ENCODE results near the gene PIH1D1.

The PIH1D1 gene

DNA sequence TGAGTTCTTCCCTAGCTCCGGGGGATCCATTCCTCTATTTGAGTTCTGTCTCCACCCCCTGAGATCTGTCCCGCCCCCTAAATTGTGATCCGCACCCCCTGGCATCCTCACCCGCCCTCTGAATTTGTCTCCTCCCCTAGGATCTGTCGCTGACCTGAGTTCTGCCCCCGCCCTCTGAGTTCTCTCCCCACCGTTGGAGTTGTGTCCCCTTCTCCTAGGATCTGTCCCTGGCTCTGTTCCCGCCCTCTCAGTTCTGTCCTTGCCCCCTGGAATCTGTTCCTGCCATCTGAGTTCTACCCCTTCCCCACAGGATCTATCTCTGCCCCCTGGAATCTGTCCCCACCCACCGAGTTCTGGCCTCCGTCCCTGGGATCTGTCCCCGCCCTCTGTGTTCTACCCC is 9.3 kb downstream of the PIH1D1 start:
- DNase-seq (ENCODE audit: low read depth) = no peak
- in situ Hi-C loops (cut with HindIII; ENCODE audit: low sequenced_read_pairs) = no loop called here
- H3K4me3 ChIP-seq (ENCODE audit: low read depth, low read length) = peak overlapping the region; percentile 57
- TF ChIP-seq, protein P1, sequence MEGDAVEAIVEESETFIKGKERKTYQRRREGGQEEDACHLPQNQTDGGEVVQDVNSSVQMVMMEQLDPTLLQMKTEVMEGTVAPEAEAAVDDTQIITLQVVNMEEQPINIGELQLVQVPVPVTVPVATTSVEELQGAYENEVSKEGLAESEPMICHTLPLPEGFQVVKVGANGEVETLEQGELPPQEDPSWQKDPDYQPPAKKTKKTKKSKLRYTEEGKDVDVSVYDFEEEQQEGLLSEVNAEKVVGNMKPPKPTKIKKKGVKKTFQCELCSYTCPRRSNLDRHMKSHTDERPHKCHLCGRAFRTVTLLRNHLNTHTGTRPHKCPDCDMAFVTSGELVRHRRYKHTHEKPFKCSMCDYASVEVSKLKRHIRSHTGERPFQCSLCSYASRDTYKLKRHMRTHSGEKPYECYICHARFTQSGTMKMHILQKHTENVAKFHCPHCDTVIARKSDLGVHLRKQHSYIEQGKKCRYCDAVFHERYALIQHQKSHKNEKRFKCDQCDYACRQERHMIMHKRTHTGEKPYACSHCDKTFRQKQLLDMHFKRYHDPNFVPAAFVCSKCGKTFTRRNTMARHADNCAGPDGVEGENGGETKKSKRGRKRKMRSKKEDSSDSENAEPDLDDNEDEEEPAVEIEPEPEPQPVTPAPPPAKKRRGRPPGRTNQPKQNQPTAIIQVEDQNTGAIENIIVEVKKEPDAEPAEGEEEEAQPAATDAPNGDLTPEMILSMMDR (IDR thresholded peaks at IDR 0.05; ENCODE audit: low read depth, low read length, missing control alignments) = no peak

DNA sequence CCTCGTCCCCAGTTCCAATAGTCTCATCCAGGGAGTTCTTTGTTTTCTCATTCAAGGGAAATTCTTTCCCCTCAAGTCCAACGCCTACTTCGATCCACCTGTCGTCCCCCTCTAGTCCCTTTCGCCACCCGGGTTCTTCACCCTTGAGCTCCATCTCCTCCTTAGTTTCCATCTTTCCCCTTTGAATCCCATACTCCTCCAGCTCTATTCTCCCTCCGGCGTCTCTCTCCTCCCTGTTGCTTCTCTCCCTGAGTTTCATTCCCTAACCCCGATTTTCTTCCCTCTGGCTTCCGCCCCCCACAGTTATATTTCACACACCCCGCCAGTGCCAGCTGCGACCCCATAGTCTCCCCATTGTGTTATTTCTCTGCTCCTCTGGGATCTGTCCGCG is 9.7 kb downstream of the PIH1D1 start:
- no peak overlapping the region for H3K4me3 ChIP-seq (ENCODE audit: low read depth, low read length)
- in situ Hi-C loops (cut with HindIII; ENCODE audit: low sequenced_read_pairs) = no loop called here
- DNase-seq (ENCODE audit: low read depth) = no peak
- TF ChIP-seq, protein P1 (IDR thresholded peaks at IDR 0.05; ENCODE audit: low read depth, low read length, missing control alignments) = no peak

DNA sequence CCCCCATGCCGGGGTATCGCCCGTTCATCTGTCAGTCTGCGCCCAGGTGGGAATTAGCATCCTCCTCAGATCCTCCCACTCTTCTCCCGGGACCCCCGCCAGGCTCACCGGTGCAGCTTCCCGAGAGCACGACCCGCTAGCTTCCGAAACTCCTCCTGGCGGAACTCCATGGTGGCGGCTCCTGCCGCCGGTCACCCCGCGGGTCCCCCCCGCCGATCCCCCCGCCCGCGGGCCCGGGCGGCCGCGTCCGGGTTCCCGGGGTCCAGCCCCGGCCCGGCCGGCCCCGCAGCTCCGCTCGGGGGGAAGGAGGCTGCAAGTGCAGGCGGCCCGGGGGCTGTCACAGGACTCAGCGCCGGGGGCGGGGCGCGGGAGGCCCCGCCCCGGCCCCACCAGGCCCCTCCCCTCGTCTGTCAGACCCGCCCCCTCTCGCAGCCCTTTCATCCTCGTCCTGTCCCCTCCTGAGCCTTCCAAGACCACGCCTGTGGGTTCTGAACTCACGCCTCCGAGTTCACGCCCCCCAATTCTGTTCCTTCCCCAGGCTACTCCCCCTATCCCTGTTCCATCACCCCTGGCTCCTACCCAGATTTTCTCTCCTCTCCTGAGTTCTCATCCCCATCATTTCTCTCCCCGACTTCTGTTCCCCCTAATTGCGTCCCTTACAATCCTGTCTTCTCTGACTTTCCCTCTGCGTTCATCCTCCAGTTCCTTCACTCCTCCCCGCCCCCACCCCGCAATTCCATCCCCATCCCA is 10.2 kb downstream of the PIH1D1 start, which contains the start of gene SLC17A7:
Gene SLC17A7, minus strand, starts transcription at position 318 of the 750 bp plus-strand sequence. Its CDS starts 148 bp downstream, at position 170.
- in situ Hi-C loops (cut with HindIII; ENCODE audit: low sequenced_read_pairs) = no loop called here
- H3K4me3 ChIP-seq (ENCODE audit: low read depth, low read length) = no peak within 1 kb of the TSS
- DNase-seq (ENCODE audit: low read depth) = no peak
- TF ChIP-seq, protein P1 (IDR thresholded peaks at IDR 0.05; ENCODE audit: low read depth, low read length, missing control alignments) = no peak

DNA sequence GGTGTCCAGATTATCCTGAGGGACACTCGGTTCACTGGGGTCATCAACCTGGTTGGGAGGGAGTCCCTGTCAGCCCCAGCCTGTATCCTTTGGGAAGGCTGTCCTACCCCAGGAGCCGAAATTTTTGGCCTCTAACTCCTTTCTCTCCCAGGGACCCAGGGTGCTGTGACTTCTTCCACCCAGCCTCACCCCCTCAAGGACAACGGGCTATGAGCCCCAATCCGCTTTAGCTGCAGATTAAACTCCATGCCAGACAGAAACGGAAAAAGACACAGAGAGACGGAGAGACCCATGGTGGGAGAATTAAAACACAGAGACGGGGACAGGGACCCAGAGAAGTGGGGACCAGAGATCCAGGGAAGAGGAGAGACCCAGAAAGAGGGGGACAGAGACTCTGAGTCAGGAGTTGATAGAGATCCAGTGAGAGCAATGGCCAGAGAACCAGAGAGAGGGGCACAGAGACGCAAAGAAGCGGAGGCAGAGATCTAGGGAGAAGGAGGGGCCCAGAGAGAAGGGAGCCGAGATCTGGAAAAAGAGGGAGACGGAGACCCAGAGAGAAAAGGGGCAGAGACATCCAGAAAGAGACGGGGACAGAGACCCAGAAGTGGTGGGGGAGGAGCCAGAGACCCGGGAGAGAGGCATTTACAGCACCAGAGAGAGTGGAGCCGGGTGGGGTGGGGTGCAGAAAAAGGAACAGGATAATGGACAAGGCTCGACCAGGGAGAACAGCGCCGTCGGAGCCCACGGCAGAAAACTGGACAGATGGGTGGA is 11.0 kb downstream of the PIH1D1 start:
- TF ChIP-seq, protein P1 (IDR thresholded peaks at IDR 0.05; ENCODE audit: low read depth, low read length, missing control alignments) = no peak
- DNase-seq (ENCODE audit: low read depth) = no peak
- no peak overlapping the region for H3K4me3 ChIP-seq (ENCODE audit: low read depth, low read length)
- in situ Hi-C loops (cut with HindIII; ENCODE audit: low sequenced_read_pairs) = no loop called here

DNA sequence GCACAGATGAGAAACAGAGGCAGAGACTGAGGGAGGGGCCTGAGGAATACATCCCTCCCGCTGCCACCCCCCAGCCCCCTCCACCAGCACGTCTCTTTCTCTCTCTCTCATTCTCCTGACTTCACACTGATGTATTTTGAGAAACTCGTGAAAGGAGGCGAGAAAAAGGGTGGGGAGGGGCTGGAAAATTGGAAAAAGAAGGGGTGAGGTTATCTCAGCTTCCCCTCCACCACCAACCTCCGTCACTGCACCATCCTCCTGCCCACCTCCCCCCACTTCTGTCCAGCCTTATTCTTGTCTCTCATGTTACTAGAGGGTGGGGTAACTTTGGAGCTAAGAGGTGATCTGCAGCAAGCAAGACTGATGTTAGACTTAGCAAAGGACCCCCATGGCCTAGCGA is 11.8 kb downstream of the PIH1D1 start:
- no peak for DNase-seq (ENCODE audit: low read depth)
- TF ChIP-seq, protein P1 (IDR thresholded peaks at IDR 0.05; ENCODE audit: low read depth, low read length, missing control alignments) = no peak
- in situ Hi-C loops (cut with HindIII; ENCODE audit: low sequenced_read_pairs) = no loop called here
- no peak overlapping the region for H3K4me3 ChIP-seq (ENCODE audit: low read depth, low read length)

DNA sequence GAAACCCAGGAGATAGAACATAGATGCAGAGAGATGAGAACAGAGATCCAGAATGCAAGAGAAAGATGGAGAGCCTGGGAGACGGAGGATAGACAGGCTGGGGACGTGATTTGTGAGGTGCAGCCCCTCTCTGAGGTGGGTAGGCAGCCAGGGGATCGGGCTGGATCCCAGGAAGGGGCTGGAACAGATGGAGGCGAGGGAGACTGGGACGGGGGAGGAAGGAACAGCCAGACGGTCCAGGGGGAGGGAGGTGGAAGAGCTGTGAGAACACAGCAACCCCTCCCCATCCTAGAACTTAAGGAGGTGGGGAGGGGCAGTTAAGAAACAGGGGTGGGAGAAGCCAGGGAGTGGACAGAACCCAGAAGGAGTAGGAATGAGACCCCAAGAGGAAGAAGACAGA is 13.4 kb downstream of the PIH1D1 start:
- in situ Hi-C loops (cut with HindIII; ENCODE audit: low sequenced_read_pairs) = no loop called here
- TF ChIP-seq, protein P1 (IDR thresholded peaks at IDR 0.05; ENCODE audit: low read depth, low read length, missing control alignments) = no peak
- no peak overlapping the region for H3K4me3 ChIP-seq (ENCODE audit: low read depth, low read length)
- DNase-seq (ENCODE audit: low read depth) = no peak

All from astrocyte of the cerebellum (primary cell).